Smooth muscle cell (in vitro differentiated cells): ENCODE data around the gene SGMS2. TPM values are rescaled to one million over a fixed set of nuclear protein-coding genes. Genes with fewer than 3 reads are reported as not detected.

Experiments used
- DNase-seq: peaks from one replicate; lab custom pipeline; 2025; ENCODE audit not compliant: unreplicated experiment; lab: John Stamatoyannopoulos, UW
- H2AFZ ChIP-seq: fragments of 200-600 bp; sonication (generic); 2 replicates; pipeline ENCODE4 v1.6.0; 2016; ENCODE audit warnings: antibody characterized with exemption, low read depth, mild to moderate bottlenecking
- H3F3A ChIP-seq: fragments of 200-600 bp; sonication (generic); 2 replicates; pipeline ENCODE4 v1.6.0; 2017; ENCODE audit warnings: antibody characterized with exemption, low read depth
- H3K27ac ChIP-seq: fragments of 200-600 bp; sonication (generic); 2 replicates; pipeline ENCODE4 v1.5.1; 2016; ENCODE audit warnings: low read depth, mild to moderate bottlenecking
- H3K27me3 ChIP-seq: fragments of 200-600 bp; sonication (generic); 2 replicates; pipeline ENCODE4 v1.6.1; 2016; ENCODE audit warnings: low read depth, mild to moderate bottlenecking
- H3K36me3 ChIP-seq: fragments of 200-600 bp; sonication (generic); 2 replicates; pipeline ENCODE4 v1.5.1; 2016; ENCODE audit warnings: low read depth
- H3K4me1 ChIP-seq: fragments of 200-600 bp; sonication (generic); 2 replicates; pipeline ENCODE4 v1.5.1; 2016; ENCODE audit warnings: low read depth
- H3K4me2 ChIP-seq: fragments of 200-600 bp; sonication (generic); 2 replicates; pipeline ENCODE4 v1.6.0; 2016; ENCODE audit warnings: mild to moderate bottlenecking
- H3K4me3 ChIP-seq: fragments of 200-600 bp; sonication (generic); 2 replicates; pipeline ENCODE4 v1.5.1; 2016; ENCODE audit warnings: mild to moderate bottlenecking
- H3K79me2 ChIP-seq: fragments of 200-600 bp; sonication (generic); 2 replicates; pipeline ENCODE4 v1.6.0; 2016; ENCODE audit warnings: low read depth, mild to moderate bottlenecking
- H3K9ac ChIP-seq: fragments of 200-600 bp; sonication (generic); 2 replicates; pipeline ENCODE4 v1.6.0; 2016; ENCODE audit warnings: low read depth
- H3K9me3 ChIP-seq: fragments of 200-600 bp; sonication (generic); replicated peaks from 2 replicates; pipeline ENCODE4 v1.5.1; 2016; ENCODE audit warnings: low read depth
- H4K20me1 ChIP-seq: fragments of 200-600 bp; sonication (generic); 2 replicates; pipeline ENCODE4 v1.6.0; 2016; ENCODE audit warnings: low read depth
- CTCF ChIP-seq: fragments of 200-600 bp; sonication (generic); IDR thresholded peaks from 2 replicates; pipeline ENCODE4 v1.5.1; 2017; ENCODE audit warnings: borderline replicate concordance, mild to moderate bottlenecking, antibody characterized with exemption; ENCODE audit not compliant: insufficient read depth, poor library complexity, severe bottlenecking
- WGBS: methylation state at CpG from one replicate; pipeline ENCODE4 v1.1.7; 2016; ENCODE audit warnings: low lambda C conversion rate; 5-methylcytosine and 5-hydroxymethylcytosine counted together
- polyA plus RNA-seq: library from polyadenylated mRNA; unstranded; fragments of >200 nt; fragmentation: Nextera tagmentation; extraction: Ambion mirVana; gene quantifications from 2 replicates; pipeline ENCODE4 v1.2.1, GENCODE V29; 2016
- small RNA-seq: library from RNA; depleted of rRNA; stranded (forward); fragments of <200 nt; gene quantifications from one replicate; pipeline ENCODE3, GENCODE V24; 2014
- total RNA-seq: library from RNA; depleted of rRNA; stranded (reverse); fragments of >200 nt; gene quantifications from 2 replicates; pipeline ENCODE4 v1.2.3, GENCODE V29; 2014

Gene SGMS2
- total and polyA plus RNA-seq, 2 experiments from 2014 or later: 16.2 to 55.5 TPM

DNA sequence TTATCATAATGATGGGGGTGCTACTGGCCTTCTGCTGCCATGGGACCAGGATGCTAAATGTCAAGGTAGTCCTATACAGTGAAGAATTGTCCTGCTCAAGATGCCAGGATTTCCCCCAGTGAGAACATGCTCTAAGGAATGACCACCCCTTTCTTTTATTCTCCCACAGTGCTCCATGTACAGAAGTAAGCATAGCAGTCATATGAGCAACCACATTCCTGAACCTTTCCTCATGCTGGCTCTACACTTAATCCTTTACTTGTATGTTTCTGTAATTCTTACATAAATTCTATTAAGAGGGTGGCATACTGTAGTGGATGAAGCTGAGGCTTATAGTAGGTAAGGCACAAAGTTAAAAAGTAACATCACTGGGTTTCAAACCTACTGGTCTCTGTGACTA, 126.8 kb downstream of the SGMS2 start:
- DNase-seq: no peak

DNA sequence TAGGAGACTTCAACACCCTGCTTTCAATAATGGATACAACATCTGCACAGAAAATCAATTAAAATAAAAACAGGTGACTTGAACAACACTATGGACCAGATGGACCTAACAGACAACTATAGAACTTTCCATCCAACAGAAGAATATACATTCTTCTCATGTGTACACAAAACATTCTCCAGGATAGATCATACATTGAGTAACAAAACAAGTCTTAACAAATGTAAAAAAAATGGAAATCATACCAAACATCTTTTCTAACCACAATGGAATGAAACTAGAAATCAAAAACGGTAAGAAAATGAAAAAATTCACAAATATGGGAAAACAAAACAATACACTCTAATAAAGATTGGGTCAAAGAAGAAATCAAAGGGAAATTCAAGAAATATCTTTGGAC, 131.3 kb downstream of the SGMS2 start:
- Histone ChIP-seq H3K36me3 (no peaks in the 10 kb centered on the region), H3K27ac (no peak overlapping the region)

More for the DNA sequence above, 126.8 kb downstream of the SGMS2 start:
- no peak overlapping the region for H2AFZ ChIP-seq
- no peak overlapping the region for H3K4me3 ChIP-seq
- no peak for TF ChIP-seq CTCF
- H3K27ac ChIP-seq: peak overlapping the region; percentile 65
- no peaks in the 10 kb centered on the region for H3K9me3 ChIP-seq
- H3K27me3 ChIP-seq: no peaks in the 10 kb centered on the region
- peaks cover 3% of the 10 kb centered on the region for H3K4me1 ChIP-seq
- H3K79me2 ChIP-seq: no peaks in the 10 kb centered on the region
- no peaks in the 10 kb centered on the region for H3F3A ChIP-seq
- no peaks in the 10 kb centered on the region for H4K20me1 ChIP-seq
- peak overlapping the region; percentile 66 for H3K4me2 ChIP-seq
- H3K9ac ChIP-seq: no peak overlapping the region
- no peaks in the 10 kb centered on the region for H3K36me3 ChIP-seq

More for the DNA sequence above, 131.3 kb downstream of the SGMS2 start:
- no peak for DNase-seq
- Histone ChIP-seq H4K20me1 (no peaks in the 10 kb centered on the region), H3K79me2 (no peaks in the 10 kb centered on the region), H3F3A (no peaks in the 10 kb centered on the region), H3K4me2 (no peak overlapping the region), H3K4me3 (no peak overlapping the region), H3K27me3 (no peaks in the 10 kb centered on the region), H3K4me1 (peaks cover 3% of the 10 kb centered on the region), H3K9me3 (no peaks in the 10 kb centered on the region), H3K9ac (no peak overlapping the region), H2AFZ (no peak overlapping the region)
- 95% methylated on average over 1 of the region's 1 CpG for WGBS
- TF ChIP-seq CTCF: no peak

Small RNA genes lying within 50 kb of the gene (small RNA-seq; reads per million reads assigned to genes)
- not detected for gene RNU6-733P

Other genes starting within 250 kb of the SGMS2 start
- gene PAPSS1, start 104.7 kb upstream of the SGMS2 start, total RNA-seq: 188 and 206 TPM in 2 replicates
- 141 and 198 TPM in 2 replicates for gene PAPSS1, start 104.7 kb upstream of the SGMS2 start, polyA plus RNA-seq
- gene CYP2U1, start 106.6 kb downstream of the SGMS2 start, total RNA-seq: 3.5 and 4.4 TPM in 2 replicates
- gene CYP2U1, start 106.6 kb downstream of the SGMS2 start, polyA plus RNA-seq: 1.9 and 2.4 TPM in 2 replicates
- 16.9 and 18.2 TPM in 2 replicates for gene HADH, start 165.0 kb downstream of the SGMS2 start, total RNA-seq
- gene HADH, start 165.0 kb downstream of the SGMS2 start, polyA plus RNA-seq: 35.1 and 44.2 TPM in 2 replicates